Pancreas (tissue), 10 donors: Measurements from ENCODE around the gene MCF2L2. TPM values are rescaled to one million over a fixed set of nuclear protein-coding genes. Genes with fewer than 3 reads are reported as not detected.
A peak's percentile ranks its signal among the peaks of the same experiment; 100 is the strongest.

Experiments
- ATAC-seq, 4 donors: fragments of 200-7000 bp; cut with Tn5 transposase; one replicate each; pipeline versions ENCODE4 v1.8.0 to v1.9.1; 2020; ENCODE audit warnings: mild to moderate bottlenecking in 4 of 4, moderate library complexity in 4 of 4
- DNase-seq, 6 donors: peaks; one replicate each; pipeline ENCODE4 v3.0.0-alpha.2; 2020
- FAIRE-seq: peaks from 2 replicates; lab custom pipeline; 2012; peaks lifted over from hg19 to GRCh38; lab: Jason Lieb, UNC
- H3K27ac ChIP-seq, 4 donors: fragments of 200-600 bp; sonication (generic); 1 replicate in 3 of 4; 2 replicates in 1 of 4; pipeline versions ENCODE4 v1.5.0 to v1.8.0; 2020
- H3K27me3 ChIP-seq, 4 donors: fragments of 200-600 bp; one replicate each; pipeline ENCODE4 v1.8.0; 2021
- H3K36me3 ChIP-seq, 3 donors: fragments of 200-600 bp; sonication (generic) in 1 of 3; one replicate each; pipeline versions ENCODE4 v1.5.0 to v1.8.0; 2020 to 2021
- H3K4me1 ChIP-seq, 3 donors: fragments of 200-600 bp; one replicate each; pipeline ENCODE4 v1.8.0; 2021
- H3K4me3 ChIP-seq, 4 donors: fragments of 200-600 bp; sonication (generic) in 2 of 4; one replicate each; pipeline versions ENCODE4 v1.5.0 to v1.8.0; 2020 to 2021
- H3K9me3 ChIP-seq, 4 donors: fragments of 200-600 bp; one replicate each; pipeline ENCODE4 v1.8.0; 2021
- CTCF ChIP-seq, 4 donors: fragments of 200-600 bp; sonication (generic) in 3 of 4; IDR thresholded peaks; one replicate each; pipeline versions ENCODE4 v1.5.0 to v1.8.0; 2021; ENCODE audit warnings: antibody characterized with exemption in 4 of 4
- WGBS, 2 donors: extraction: QIAGEN DNeasy Blood & Tissue Kit; methylation state at CpG; one replicate each; pipeline ENCODE4 v1.1.7; 2013; 5-methylcytosine and 5-hydroxymethylcytosine counted together
- intact Hi-C, 3 donors: fragments of 100-400 bp; cut with DNase I; formaldehyde crosslinking; loops; one replicate each; pipeline versions ENCODE4 v1.11.1 to v1.14.2; 2022
- polyA plus RNA-seq, 2 donors: library from polyadenylated mRNA; stranded (reverse); fragments of 200-250 nt; gene quantifications; one replicate each; pipeline ENCODE4 v1.2.3, GENCODE V29; 2013
- total RNA-seq, 6 donors: library from RNA; stranded (reverse); fragmentation: NEBNext Ultra II Directional in 4 of 6; extraction: Animal tissue kit (Norgen Biotek cat#: 25700) in 4 of 6; gene quantifications; one replicate each; pipeline versions ENCODE4 v1.2.1 to v1.2.4, GENCODE V29; 2021 to 2023
- donor health status: healthy with polysubstance abuse.
- donor health status: DM: no; HTN: no; CAD: no; lungs with moderate emphysema.
- donor health status: DM: no; HTN: no; CAD: no.
- donor health status: control.
- donor health status: control.
- donor health status: Bipolar disorder and iron deficiency.
- donor health status: DM: yes; HTN: yes; CAD: no.
- donor health status: DM: no; HTN: no; CAD: no.
- donor health status: DM: no; HTN: no; CAD: no.
- donor health status: DM: yes; HTN: yes; CAD: no.

Gene MCF2L2
- total and polyA plus RNA-seq, 8 donors = 0.54 to 2.0 (median 0.97) TPM

GRCh38 chr3:183249006-183249718 is 179.3 kb downstream of the MCF2L2 start:
- FAIRE-seq (no peak), ATAC-seq (no peak), DNase-seq (no peak)
- H3K36me3 ChIP-seq = no peaks in the 10 kb centered on the region
- no peaks in the 10 kb centered on the region for H3K9me3 ChIP-seq
- H3K27me3 ChIP-seq = no peaks in the 10 kb centered on the region
- no peak for TF ChIP-seq CTCF (IDR thresholded peaks at IDR 0.05)
- no peak overlapping the region for H3K27ac ChIP-seq
- H3K4me1 ChIP-seq = peaks cover 0 to 6% (median 0%) of the 10 kb centered on the region in 3 donors
- intact Hi-C loops = no loop called here
- 81 to 89% methylated on average over 6 of the region's 6 CpGs for WGBS, 2 donors
- H3K4me3 ChIP-seq = no peak overlapping the region

DNA sequence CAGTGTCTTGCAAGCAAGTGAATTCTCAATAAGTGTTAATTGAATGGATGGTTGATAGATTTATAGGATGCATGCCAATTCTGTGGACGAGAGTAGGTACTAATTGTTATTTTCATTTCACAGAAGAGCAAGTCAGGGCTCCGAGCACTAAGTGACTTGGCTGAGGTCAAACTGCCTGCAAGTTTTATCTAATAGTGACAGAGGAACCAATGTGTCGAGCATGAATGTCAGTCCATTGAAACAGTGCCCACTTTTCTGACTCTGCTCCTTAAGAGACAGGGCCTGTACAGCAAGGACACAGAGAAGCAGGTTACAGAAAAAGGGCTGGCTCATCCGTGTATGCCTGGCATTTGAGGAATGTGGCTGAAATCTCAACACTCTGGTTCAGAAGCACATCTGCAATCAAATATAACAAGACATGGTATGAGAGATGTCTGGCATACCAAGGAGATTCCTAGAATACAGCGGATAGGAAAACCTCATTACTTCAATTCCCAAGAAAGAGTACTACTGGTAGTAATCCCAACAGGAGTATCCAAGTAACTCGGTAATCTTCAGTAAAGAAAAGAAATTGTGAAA is 181.3 kb downstream of the MCF2L2 start:
- intact Hi-C loops = no loop called here
- Histone ChIP-seq H3K27me3 (no peaks in the 10 kb centered on the region), H3K9me3 (no peaks in the 10 kb centered on the region), H3K27ac (no peak overlapping the region), H3K4me3 (no peak overlapping the region), H3K36me3 (no peaks in the 10 kb centered on the region), H3K4me1 (peaks cover 0 to 6% (median 0%) of the 10 kb centered on the region in 3 donors)
- no peak for FAIRE-seq
- WGBS, 2 donors = 70 to 75% methylated on average over 6 of the region's 6 CpGs
- no peak for DNase-seq
- no peak for TF ChIP-seq CTCF (IDR thresholded peaks at IDR 0.05)
- ATAC-seq = no peak

GRCh38 chr3:183244981-183245476 is 183.4 kb downstream of the MCF2L2 start:
- H3K27me3 ChIP-seq = no peaks in the 10 kb centered on the region
- H3K36me3 ChIP-seq = no peaks in the 10 kb centered on the region
- peaks cover 0 to 6% (median 0%) of the 10 kb centered on the region in 3 donors for H3K4me1 ChIP-seq
- TF ChIP-seq CTCF (IDR thresholded peaks at IDR 0.05) = no peak
- H3K27ac ChIP-seq = peak overlapping the region in 3 of 4 donors; percentile 13 to 67 (median 39)
- intact Hi-C loops = no loop called here
- ATAC-seq = peak in 3 of 4 donors; percentile 63 to 70 (median 63)
- DNase-seq = no peak
- no peak overlapping the region for H3K4me3 ChIP-seq
- FAIRE-seq = no peak
- no peaks in the 10 kb centered on the region for H3K9me3 ChIP-seq

DNA sequence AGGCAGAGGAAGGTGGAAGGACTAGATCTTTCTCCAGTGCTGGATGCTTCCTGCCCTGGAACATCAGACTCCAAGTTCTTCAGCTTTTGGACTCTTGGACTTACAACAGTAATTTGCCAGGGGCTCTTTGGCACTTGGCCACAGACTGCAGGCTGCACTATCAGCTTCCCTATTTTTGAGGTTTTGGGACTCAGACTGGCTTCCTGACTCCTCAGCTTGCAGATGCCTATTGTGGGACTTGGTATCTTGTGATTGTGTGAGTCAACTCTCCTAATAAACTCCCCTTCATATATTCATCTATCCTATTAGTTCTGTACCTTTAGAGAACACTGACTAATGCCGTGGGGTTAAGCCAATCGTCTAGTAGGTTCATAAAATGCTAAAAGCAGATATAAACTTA is 184.2 kb downstream of the MCF2L2 start:
- TF ChIP-seq CTCF (IDR thresholded peaks at IDR 0.05) = no peak
- no peak overlapping the region for H3K4me3 ChIP-seq
- no peaks in the 10 kb centered on the region for H3K9me3 ChIP-seq
- no peak overlapping the region for H3K27ac ChIP-seq
- DNase-seq (peak in 1 of 6 donors; percentile 53), ATAC-seq (peak in 2 of 4 donors; percentile 30 to 66), FAIRE-seq (no peak)
- H3K27me3 ChIP-seq = no peaks in the 10 kb centered on the region
- WGBS, 2 donors = 91 to 95% methylated on average over 2 of the region's 2 CpGs
- H3K4me1 ChIP-seq = peaks cover 0 to 6% (median 0%) of the 10 kb centered on the region in 3 donors
- H3K36me3 ChIP-seq = no peaks in the 10 kb centered on the region
- intact Hi-C loops = no loop called here

- 74 to 88% methylated on average over 1 of the region's 1 CpG for WGBS, 2 donors
- DNase-seq = no peak
- intact Hi-C loops = no loop called here
These were observed 186.0 kb downstream of the MCF2L2 start for GRCh38 chr3:183242431-183242830.

More at GRCh38 chr3:183242431-183242830, 186.0 kb downstream of the MCF2L2 start:
- FAIRE-seq = no peak
- no peaks in the 10 kb centered on the region for H3K36me3 ChIP-seq
- no peak overlapping the region for H3K4me3 ChIP-seq
- H3K9me3 ChIP-seq = no peaks in the 10 kb centered on the region
- H3K27ac ChIP-seq = no peak overlapping the region
- no peak for TF ChIP-seq CTCF (IDR thresholded peaks at IDR 0.05)
- no peaks in the 10 kb centered on the region for H3K27me3 ChIP-seq
- H3K4me1 ChIP-seq = peaks cover 0 to 6% (median 0%) of the 10 kb centered on the region in 3 donors
- ATAC-seq = no peak
